ENCODE measurements around the gene GLIS1. TPM values are rescaled to one million over a fixed set of nuclear protein-coding genes. Genes with fewer than 3 reads are reported as not detected.

GLIS1 gene
- total RNA-seq, 1 donor from 2014 or later: 0.16 TPM

GRCh38 chr1:53704304-53704703, 34.7 kb downstream of the GLIS1 start:
- peaks cover 77% of the 10 kb centered on the region for H3K27me3 ChIP-seq (ENCODE audit: low read depth)
- no peak for DNase-seq
- H3K27ac ChIP-seq (replicated peaks): no peak overlapping the region
- intact Hi-C loops (cut with micrococcal nuclease): no loop called here
- no peaks in the 10 kb centered on the region for H3K4me1 ChIP-seq
- H3K4me3 ChIP-seq: no peak overlapping the region
- TF ChIP-seq CTCF (IDR thresholded peaks at IDR 0.05; ENCODE audit: borderline replicate concordance): no peak
- no peaks in the 10 kb centered on the region for H3K36me3 ChIP-seq
- H3K9me3 ChIP-seq (replicated peaks): no peaks in the 10 kb centered on the region

- intact Hi-C loops (cut with micrococcal nuclease): no loop called here
- TF ChIP-seq CTCF (IDR thresholded peaks at IDR 0.05; ENCODE audit: borderline replicate concordance): no peak
- no peaks in the 10 kb centered on the region for H3K9me3 ChIP-seq (replicated peaks)
Measured at GRCh38 chr1:53703174-53703573, 35.8 kb downstream of the GLIS1 start.

GRCh38 chr1:53702341-53702740, 36.6 kb downstream of the GLIS1 start:
- Histone ChIP-seq H3K27me3 (ENCODE audit: low read depth) (peaks cover 71% of the 10 kb centered on the region), H3K4me3 (no peak overlapping the region), H3K4me1 (no peaks in the 10 kb centered on the region), H3K9me3 (replicated peaks) (no peaks in the 10 kb centered on the region), H3K36me3 (no peaks in the 10 kb centered on the region), H3K27ac (replicated peaks) (no peak overlapping the region)
- DNase-seq: no peak
- no peak for TF ChIP-seq CTCF (IDR thresholded peaks at IDR 0.05; ENCODE audit: borderline replicate concordance)
- intact Hi-C loops (cut with micrococcal nuclease): no loop called here

More at GRCh38 chr1:53703174-53703573, 35.8 kb downstream of the GLIS1 start:
- no peak for DNase-seq
- no peak overlapping the region for H3K27ac ChIP-seq (replicated peaks)
- H3K4me3 ChIP-seq: no peak overlapping the region
- no peaks in the 10 kb centered on the region for H3K36me3 ChIP-seq
- H3K27me3 ChIP-seq (ENCODE audit: low read depth): peaks cover 77% of the 10 kb centered on the region
- H3K4me1 ChIP-seq: no peaks in the 10 kb centered on the region

GRCh38 chr1:53700776-53701175, 38.2 kb downstream of the GLIS1 start:
- TF ChIP-seq CTCF (IDR thresholded peaks at IDR 0.05; ENCODE audit: borderline replicate concordance): no peak
- intact Hi-C loops (cut with micrococcal nuclease): no loop called here
- no peak overlapping the region for H3K4me3 ChIP-seq

GRCh38 chr1:53699981-53700380, 39.0 kb downstream of the GLIS1 start:
- no peak overlapping the region for H3K27ac ChIP-seq (replicated peaks)
- DNase-seq: no peak
- H3K4me3 ChIP-seq: no peak overlapping the region
- H3K36me3 ChIP-seq: no peaks in the 10 kb centered on the region
- no peaks in the 10 kb centered on the region for H3K4me1 ChIP-seq
- intact Hi-C loops (cut with micrococcal nuclease): no loop called here
- no peak for TF ChIP-seq CTCF (IDR thresholded peaks at IDR 0.05; ENCODE audit: borderline replicate concordance)
- H3K27me3 ChIP-seq (ENCODE audit: low read depth): peaks cover 58% of the 10 kb centered on the region
- H3K9me3 ChIP-seq (replicated peaks): no peaks in the 10 kb centered on the region

More at GRCh38 chr1:53700776-53701175, 38.2 kb downstream of the GLIS1 start:
- Histone ChIP-seq H3K9me3 (replicated peaks) (no peaks in the 10 kb centered on the region), H3K27ac (replicated peaks) (no peak overlapping the region), H3K36me3 (no peaks in the 10 kb centered on the region), H3K4me1 (no peaks in the 10 kb centered on the region), H3K27me3 (ENCODE audit: low read depth) (peaks cover 62% of the 10 kb centered on the region)
- DNase-seq: no peak
